Esophagus muscularis mucosa (tissue), 4 donors: ENCODE data around the gene ZBTB5. TPM values are rescaled to one million over a fixed set of nuclear protein-coding genes. Genes with fewer than 3 reads are reported as not detected.
"Not testable (repeated sequence)": the region's sequence is repeated elsewhere in the genome, so short reads cannot be mapped to it uniquely, and the experiment has no call there.

Source experiments
- DNase-seq: peaks from one replicate; pipeline ENCODE4 v3.0.0-alpha.2; 2017; ENCODE audit errors: extremely low spot score
- H3K27ac ChIP-seq, 4 donors: fragments of 200-600 bp; sonication (generic); replicated peaks in 1 of 4; 1 replicate in 3 of 4; 2 replicates in 1 of 4; pipeline ENCODE4 v1.5.1; 2016 to 2019; ENCODE audit warnings: mild to moderate bottlenecking in 1 of 4
- H3K27me3 ChIP-seq, 4 donors: fragments of 200-600 bp; sonication (generic); one replicate each; pipeline versions ENCODE4 v1.5.1 to v1.6.0; 2016 to 2019
- H3K36me3 ChIP-seq, 4 donors: fragments of 200-600 bp; sonication (generic); one replicate each; pipeline ENCODE4 v1.5.1; 2016 to 2019
- H3K4me1 ChIP-seq, 4 donors: fragments of 200-600 bp; sonication (generic); one replicate each; pipeline ENCODE4 v1.5.1; 2016 to 2019
- H3K4me3 ChIP-seq, 4 donors: fragments of 200-600 bp; sonication (generic); 1 replicate in 2 of 4; 2 replicates in 2 of 4; pipeline ENCODE4 v1.5.1; 2016 to 2019; ENCODE audit warnings: mild to moderate bottlenecking in 4 of 4, moderate library complexity in 1 of 4
- H3K9me3 ChIP-seq, 4 donors: fragments of 200-600 bp; sonication (generic); 1 replicate in 3 of 4; 2 replicates in 1 of 4; pipeline ENCODE4 v1.5.1; 2016 to 2019
- CTCF ChIP-seq, 3 experiments: fragments of 200-600 bp in 2 of 3; fragments of 450-650 bp in 1 of 3; sonication (generic) in 2 of 3; IDR thresholded peaks; one replicate each; pipeline ENCODE4 v1.5.1; 2017 to 2019; ENCODE audit warnings: antibody characterized with exemption in 3 of 3, mild to moderate bottlenecking in 2 of 3, moderate library complexity in 1 of 3
- EP300 ChIP-seq: sonication (generic); formaldehyde crosslinking; IDR thresholded peaks from one replicate; pipeline ENCODE4 v1.6.1; 2017; ENCODE audit warnings: antibody characterized with exemption
- POLR2A ChIP-seq: fragments of 450-650 bp; IDR thresholded peaks from one replicate; pipeline ENCODE4 v1.6.1; 2017; ENCODE audit warnings: antibody characterized with exemption, moderate library complexity, mild to moderate bottlenecking, low read depth
- POLR2AphosphoS5 ChIP-seq, 2 donors: sonication (generic); formaldehyde crosslinking; IDR thresholded peaks; one replicate each; pipeline ENCODE4 v1.6.1; 2017; ENCODE audit warnings: antibody characterized with exemption in 2 of 2
- WGBS: methylation state at CpG from one replicate; pipeline ENCODE4 v1.1.5; 2018; 5-methylcytosine and 5-hydroxymethylcytosine counted together
- intact Hi-C: fragments of 100-400 bp; cut with DNase I; formaldehyde crosslinking; loops from one replicate; pipeline ENCODE4 v1.15.1; 2023
- total RNA-seq, 4 donors: library from RNA; depleted of rRNA; stranded (reverse); fragments of >200 nt; gene quantifications; one replicate each; pipeline versions ENCODE4 v1.1.0 to v1.2.1, GENCODE V29; 2016

Gene ZBTB5
- total RNA-seq: 10 to 100 TPM in 3 of 4 donors, 1 to 10 TPM in 1; 9.6 to 20.4 (median 12.6) TPM

GRCh38 chr9:37465249-37466036 lies at the start of gene ZBTB5:
Gene ZBTB5 (minus strand): TSS chr9:37465450. CDS start chr9:37442551, 22,899 bp downstream.
- Histone ChIP-seq H3K27me3 (no peaks in the 10 kb centered on the region), H3K36me3 (no peaks in the 10 kb centered on the region), H3K4me1 (peaks cover 11 to 47% (median 46%) of the 10 kb centered on the region in 4 donors), H3K9me3 (no peaks in the 10 kb centered on the region), H3K4me3 (peak within 1 kb of the TSS; percentile 72 to 92 (median 88)), H3K27ac (peak within 1 kb of the TSS; percentile 96 to 100 (median 98))
- peak; percentile 100 for DNase-seq
- TF ChIP-seq EP300 (peak; percentile 16), POLR2A (peak; percentile 61), POLR2AphosphoS5 (IDR thresholded peaks at IDR 0.05) (peak; percentile 74 to 86), CTCF (IDR thresholded peaks at IDR 0.05) (peak in 1 of 3 experiments; percentile 31)
- under 1% methylated on average over 41 of the region's 52 CpGs for WGBS
- intact Hi-C loops: no loop called here

GRCh38 chr9:37514999-37515398 lies 49.7 kb upstream of the ZBTB5 start:
- Histone ChIP-seq H3K9me3 (no peaks in the 10 kb centered on the region), H3K4me3 (no peak overlapping the region), H3K36me3 (peaks cover 0 to 71% (median 44%) of the 10 kb centered on the region in 4 donors), H3K27ac (no peak overlapping the region), H3K27me3 (no peaks in the 10 kb centered on the region), H3K4me1 (no peaks in the 10 kb centered on the region)
- intact Hi-C loops: no loop called here
- WGBS: 93% methylated on average over 7 of the region's 7 CpGs
- TF ChIP-seq POLR2AphosphoS5 (IDR thresholded peaks at IDR 0.05): no peak
- no peak for TF ChIP-seq EP300
- TF ChIP-seq POLR2A: no peak
- TF ChIP-seq CTCF (IDR thresholded peaks at IDR 0.05): no peak
- DNase-seq: no peak

GRCh38 chr9:37514415-37514814 lies 49.2 kb upstream of the ZBTB5 start:
- WGBS: 97% methylated on average over 10 of the region's 10 CpGs

GRCh38 chr9:37512437-37512836 lies 47.2 kb upstream of the ZBTB5 start:
- 77% methylated on average over 10 of the region's 12 CpGs for WGBS

More at GRCh38 chr9:37514415-37514814, 49.2 kb upstream of the ZBTB5 start:
- H3K27me3 ChIP-seq, H3K9me3 ChIP-seq, DNase-seq, H3K27ac ChIP-seq, H3K4me1 ChIP-seq, intact Hi-C loops, H3K4me3 ChIP-seq: not testable (repeated sequence)
- peaks cover 0 to 68% (median 45%) of the 10 kb centered on the region in 4 donors for H3K36me3 ChIP-seq

More at GRCh38 chr9:37512437-37512836, 47.2 kb upstream of the ZBTB5 start:
- Histone ChIP-seq H3K4me3 (no peak overlapping the region), H3K9me3 (no peaks in the 10 kb centered on the region), H3K27ac (no peak overlapping the region), H3K36me3 (peaks cover 0 to 65% (median 48%) of the 10 kb centered on the region in 4 donors), H3K27me3 (no peaks in the 10 kb centered on the region), H3K4me1 (no peaks in the 10 kb centered on the region)
- DNase-seq: no peak
- intact Hi-C loops: no loop called here
- TF ChIP-seq EP300: no peak
- no peak for TF ChIP-seq POLR2AphosphoS5 (IDR thresholded peaks at IDR 0.05)
- TF ChIP-seq CTCF (IDR thresholded peaks at IDR 0.05): no peak
- TF ChIP-seq POLR2A: no peak
